Retinal pigment epithelial cell (primary cell): ENCODE results near the gene CACNA1C.

Experiments used
- DNase-seq: peaks from one replicate; pipeline ENCODE4 v3.0.0-alpha.2; 2010; ENCODE audit warnings: low read depth
- H3K4me3 ChIP-seq: 2 replicates; pipeline ENCODE4 v1.5.1; 2011; ENCODE audit warnings: mild to moderate bottlenecking, low read length, control low read depth, moderate library complexity
- CTCF ChIP-seq: conservative IDR thresholded peaks from 2 replicates; pipeline ENCODE4 v1.5.1; 2011; ENCODE audit warnings: low read depth, low read length, control low read depth, inconsistent platforms

The CACNA1C gene

GRCh38 chr12:2052826-2053678 is at the start of gene CACNA1C:
Gene CACNA1C, plus strand, starts transcription at chr12:2052987. Its CDS starts 576 bp downstream, at chr12:2053563.
- no peak for TF ChIP-seq CTCF
- H3K4me3 ChIP-seq = peak within 1 kb of the TSS; percentile 36
- peak; percentile 0 for DNase-seq

GRCh38 chr12:2003676-2004112 is 49.1 kb upstream of the CACNA1C start:
- peak; percentile 7 for DNase-seq
- TF ChIP-seq CTCF = no peak
- H3K4me3 ChIP-seq = peak overlapping the region; percentile 91

- peak; percentile 94 for DNase-seq
- peak; percentile 4 for TF ChIP-seq CTCF
- peak within 1 kb of the TSS; percentile 91 for H3K4me3 ChIP-seq
These were observed 48.5 kb upstream of the CACNA1C start, which contains the start of gene DCP1B for GRCh38 chr12:2004113-2004929. Gene DCP1B, minus strand, starts transcription at chr12:2004457. Its CDS starts 26 bp downstream, at chr12:2004431.

- H3K4me3 ChIP-seq = no peak overlapping the region
- no peak for DNase-seq
- no peak for TF ChIP-seq CTCF
These were observed 44.1 kb upstream of the CACNA1C start for GRCh38 chr12:2008677-2009076.

GRCh38 chr12:2009623-2010022 is 43.2 kb upstream of the CACNA1C start:
- TF ChIP-seq CTCF = no peak
- DNase-seq = no peak
- no peak overlapping the region for H3K4me3 ChIP-seq

- no peak overlapping the region for H3K4me3 ChIP-seq
- TF ChIP-seq CTCF = peak; percentile 4
- no peak for DNase-seq
These were observed 40.9 kb upstream of the CACNA1C start for GRCh38 chr12:2011643-2012607.
